Liver (tissue), 9 donors: ENCODE data around the gene SBK2. TPM values are rescaled to one million over a fixed set of nuclear protein-coding genes. Genes with fewer than 3 reads are reported as not detected.

Experiments used
- DNase-seq: peaks from one replicate; pipeline ENCODE4 v3.0.0-alpha.2; 2017; ENCODE audit warnings: low spot score
- H3K27ac ChIP-seq, 2 donors: one replicate each; pipeline ENCODE4 v1.7.0; 2013; ENCODE audit warnings: inconsistent platforms in 2 of 2, low read length in 2 of 2, control low read depth in 1 of 2, low read depth in 1 of 2, mild to moderate bottlenecking in 1 of 2
- H3K27me3 ChIP-seq, 4 donors: one replicate each; pipeline versions ENCODE4 v1.6.1 to v1.7.0; 2013; ENCODE audit warnings: low read length in 3 of 4, inconsistent platforms in 1 of 4, mild to moderate bottlenecking in 1 of 4, moderate library complexity in 1 of 4; ENCODE audit not compliant: control insufficient read depth in 4 of 4, insufficient read depth in 4 of 4
- H3K36me3 ChIP-seq, 4 donors: one replicate each; pipeline versions ENCODE4 v1.6.1 to v1.7.0; 2013; ENCODE audit warnings: low read length in 3 of 4, mild to moderate bottlenecking in 3 of 4, low read depth in 1 of 4, moderate library complexity in 1 of 4; ENCODE audit not compliant: control insufficient read depth in 4 of 4, insufficient read depth in 3 of 4
- H3K4me1 ChIP-seq, 4 donors: one replicate each; pipeline versions ENCODE4 v1.6.1 to v1.7.0; 2013; ENCODE audit warnings: low read length in 3 of 4, mild to moderate bottlenecking in 3 of 4, moderate library complexity in 1 of 4; ENCODE audit not compliant: control insufficient read depth in 4 of 4, insufficient read depth in 4 of 4
- H3K4me3 ChIP-seq, 3 donors: one replicate each; pipeline versions ENCODE4 v1.6.1 to v1.7.0; 2013; ENCODE audit warnings: low read length in 3 of 3, control low read depth in 1 of 3, low read depth in 1 of 3, mild to moderate bottlenecking in 1 of 3
- H3K9ac ChIP-seq, 2 donors: one replicate each; pipeline ENCODE4 v1.7.0; 2013; ENCODE audit warnings: low read length in 2 of 2, mild to moderate bottlenecking in 2 of 2, moderate library complexity in 2 of 2, control low read depth in 1 of 2, low read depth in 1 of 2
- H3K9me3 ChIP-seq, 4 donors: one replicate each; pipeline versions ENCODE4 v1.6.1 to v1.7.0; 2013; ENCODE audit warnings: low read length in 3 of 4; ENCODE audit not compliant: control insufficient read depth in 4 of 4
- ATF3 ChIP-seq: IDR thresholded peaks from 2 replicates; pipeline ENCODE4 v1.6.1; 2016; ENCODE audit warnings: antibody characterized with exemption
- CTCF ChIP-seq: fragments of 150-350 bp; IDR thresholded peaks from 2 replicates; pipeline ENCODE4 v1.5.1; 2017; ENCODE audit warnings: improper control_type of control experiment, low read depth, low read length; ENCODE audit not compliant: missing input control
- EGR1 ChIP-seq, 2 donors: IDR thresholded peaks; 2 replicates each; pipeline ENCODE4 v1.6.1; 2016 to 2018; ENCODE audit warnings: antibody characterized with exemption in 2 of 2, low read depth in 2 of 2
- FOXA1 ChIP-seq: IDR thresholded peaks from 2 replicates; pipeline ENCODE4 v1.6.1; 2016; ENCODE audit warnings: antibody characterized with exemption
- FOXA2 ChIP-seq: IDR thresholded peaks from 2 replicates; pipeline ENCODE4 v1.6.1; 2016; ENCODE audit warnings: antibody characterized with exemption
- GABPA ChIP-seq, 2 donors: IDR thresholded peaks in 1 of 2; conservative IDR thresholded peaks in 1 of 2; 2 replicates each; pipeline ENCODE4 v1.6.1; 2016; ENCODE audit warnings: antibody characterized with exemption in 2 of 2, mild to moderate bottlenecking in 1 of 2, moderate library complexity in 1 of 2
- HNF4A ChIP-seq, 2 donors: conservative IDR thresholded peaks; 2 replicates each; pipeline ENCODE4 v1.6.1; 2016; ENCODE audit warnings: antibody characterized with exemption in 2 of 2, mild to moderate bottlenecking in 2 of 2
- HNF4G ChIP-seq: IDR thresholded peaks from 2 replicates; pipeline ENCODE4 v1.6.1; 2016; ENCODE audit warnings: antibody characterized with exemption
- JUND ChIP-seq, 2 donors: IDR thresholded peaks; 2 replicates each; pipeline ENCODE4 v1.6.1; 2016; ENCODE audit warnings: antibody characterized with exemption in 2 of 2
- MAX ChIP-seq: IDR thresholded peaks from 2 replicates; pipeline ENCODE4 v1.6.1; 2016; ENCODE audit warnings: antibody characterized with exemption
- NR2F2 ChIP-seq: IDR thresholded peaks from 2 replicates; pipeline ENCODE4 v1.6.1; 2016; ENCODE audit warnings: antibody characterized with exemption
- REST ChIP-seq: IDR thresholded peaks from 2 replicates; pipeline ENCODE4 v1.6.1; 2016; ENCODE audit warnings: antibody characterized with exemption, mild to moderate bottlenecking
- RXRA ChIP-seq, 2 donors: IDR thresholded peaks; 2 replicates each; pipeline ENCODE4 v1.6.1; 2017 to 2018; ENCODE audit warnings: antibody characterized with exemption in 2 of 2, mild to moderate bottlenecking in 1 of 2
- SP1 ChIP-seq: IDR thresholded peaks from 2 replicates; pipeline ENCODE4 v1.6.1; 2018; ENCODE audit warnings: antibody characterized with exemption, mild to moderate bottlenecking
- TAF1 ChIP-seq: conservative IDR thresholded peaks from 2 replicates; pipeline ENCODE4 v1.6.1; 2016; ENCODE audit warnings: antibody characterized with exemption, mild to moderate bottlenecking
- YY1 ChIP-seq: IDR thresholded peaks from 2 replicates; pipeline ENCODE4 v1.6.1; 2016; ENCODE audit warnings: antibody characterized with exemption, mild to moderate bottlenecking
- WGBS: extraction: QIAGEN DNeasy Blood & Tissue Kit; methylation state at CpG from one replicate; pipeline ENCODE4 v1.1.7; 2013; 5-methylcytosine and 5-hydroxymethylcytosine counted together
- polyA plus RNA-seq, 2 donors: library from polyadenylated mRNA; stranded (reverse) in 1 of 2; unstranded in 1 of 2; fragments of 200-250 nt in 1 of 2; fragments of >200 nt in 1 of 2; fragmentation: Nextera tagmentation in 1 of 2; extraction: Ambion mirVana in 1 of 2; gene quantifications; one replicate each; pipeline versions ENCODE4 v1.2.1 to v1.2.3, GENCODE V29; 2013 to 2015
- total RNA-seq, 2 donors: library from RNA; depleted of rRNA; stranded (reverse); fragments of >200 nt; gene quantifications; one replicate each; pipeline ENCODE4 v1.2.3, GENCODE V29; 2014
- donor health status: healthy.
- donor health status: healthy.
- donor health status: healthy.
- donor health status: healthy.
- donor health status: healthy.

The SBK2 gene
- total and polyA plus RNA-seq, 4 donors, result not detected

- no peak for DNase-seq
- Histone ChIP-seq H3K4me3 (no peak overlapping the region), H3K36me3 (peaks cover 0 to 8% (median 4%) of the 10 kb centered on the region in 4 donors), H3K9me3 (no peaks in the 10 kb centered on the region), H3K9ac (no peak overlapping the region), H3K27ac (peak overlapping the region; percentile 59 to 60), H3K27me3 (no peaks in the 10 kb centered on the region), H3K4me1 (peaks cover 3 to 14% (median 7%) of the 10 kb centered on the region in 4 donors)
- TF ChIP-seq RXRA (IDR thresholded peaks at IDR 0.05) (no peak), YY1 (no peak), SP1 (no peak), ATF3 (no peak), GABPA (IDR thresholded peaks at IDR 0.05 in 1 of 2, conservative IDR thresholded peaks at IDR 0.05 in 1 of 2) (no peak), JUND (IDR thresholded peaks at IDR 0.05) (no peak), FOXA1 (no peak), FOXA2 (no peak), HNF4A (conservative IDR thresholded peaks at IDR 0.05) (no peak), EGR1 (IDR thresholded peaks at IDR 0.05; ENCODE audit: low read depth in 2 of 2) (no peak), CTCF (no peak), NR2F2 (no peak), HNF4G (no peak), MAX (no peak), TAF1 (no peak)
- WGBS, result 54% methylated on average over 27 of the region's 27 CpGs
These were observed 49.7 kb downstream of the SBK2 start for GRCh38 chr19:55486971-55487923.

- TF ChIP-seq FOXA1 (no peak), RXRA (IDR thresholded peaks at IDR 0.05) (no peak), HNF4G (no peak), REST (no peak), YY1 (no peak)
- no peaks in the 10 kb centered on the region for H3K27me3 ChIP-seq
- H3K9ac ChIP-seq, result no peak overlapping the region
- peaks cover 0 to 11% (median 5%) of the 10 kb centered on the region in 4 donors for H3K36me3 ChIP-seq
- WGBS, result 84% methylated on average over 53 of the region's 53 CpGs
- peaks cover 3 to 14% (median 7%) of the 10 kb centered on the region in 4 donors for H3K4me1 ChIP-seq
- peak overlapping the region; percentile 12 to 31 for H3K27ac ChIP-seq
- no peak for DNase-seq
- H3K9me3 ChIP-seq, result no peaks in the 10 kb centered on the region
- no peak overlapping the region for H3K4me3 ChIP-seq
These were observed 50.6 kb downstream of the SBK2 start for GRCh38 chr19:55486043-55486970.
